IMR-90 (cell line): Measurements from ENCODE around the gene MSH5. TPM values are rescaled to one million over a fixed set of nuclear protein-coding genes. Genes with fewer than 3 reads are reported as not detected.

ENCODE experiments used
- ELK1 ChIP-seq: fragments of 150-350 bp; IDR thresholded peaks from 2 replicates; pipeline ENCODE4 v1.6.1; 2016; ENCODE audit warnings: low read depth, mild to moderate bottlenecking, low read length, moderate library complexity, borderline replicate concordance
- MAFK ChIP-seq: IDR thresholded peaks from 2 replicates; pipeline ENCODE4 v1.6.1; 2012; ENCODE audit warnings: low read depth, low read length, improper control_type of control experiment
- MXI1 ChIP-seq: IDR thresholded peaks from 2 replicates; pipeline ENCODE4 v1.6.1; 2012; ENCODE audit warnings: low read depth, mild to moderate bottlenecking, low read length, moderate library complexity, borderline replicate concordance
- polyA plus RNA-seq, 3 experiments: library from polyadenylated mRNA; depleted of rRNA; stranded (reverse); fragments of >200 nt; gene quantifications; 2 replicates each; pipeline ENCODE4 v1.2.3, GENCODE V29; 2012; ENCODE audit warnings: low replicate concordance in 1 of 3
- total RNA-seq: library from RNA; depleted of rRNA; stranded (reverse); fragments of >200 nt; gene quantifications from 2 replicates; pipeline ENCODE4 v1.2.3, GENCODE V29; 2012

MSH5 gene
- total and polyA plus RNA-seq, 2 of the 4 experiments (the other 2 are of a cell fraction): 5.6 to 15.7 TPM

GRCh38 chr6:31739639-31740396, at the start of gene MSH5 (continued):
- peak; percentile 90 for TF ChIP-seq MXI1
- TF ChIP-seq ELK1: no peak
- no peak for TF ChIP-seq MAFK
